ENCODE data around the gene DUSP5.
A peak's percentile ranks its signal among the peaks of the same experiment; 100 is the strongest.

Gene DUSP5

DNA sequence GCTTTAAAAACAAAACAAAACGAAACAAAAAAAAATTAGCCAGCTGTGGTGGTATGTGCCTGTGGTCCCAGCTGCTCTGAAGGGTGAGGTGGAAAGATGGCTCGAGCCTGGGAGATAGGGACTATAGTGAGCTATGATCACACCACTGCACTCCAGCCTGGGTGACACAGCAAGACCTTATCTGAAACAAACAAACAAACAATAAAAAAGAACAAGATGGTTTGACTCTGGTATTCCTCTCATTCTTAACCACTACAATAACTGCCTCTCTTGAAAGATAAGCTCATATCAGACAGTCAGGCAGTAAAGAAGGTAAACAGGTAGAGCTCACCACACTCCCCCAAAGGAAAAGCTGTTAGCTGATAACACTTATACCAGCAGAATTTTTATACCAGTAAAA, 14.1 kb upstream of the DUSP5 start:
- DNase-seq = no peak

DNA sequence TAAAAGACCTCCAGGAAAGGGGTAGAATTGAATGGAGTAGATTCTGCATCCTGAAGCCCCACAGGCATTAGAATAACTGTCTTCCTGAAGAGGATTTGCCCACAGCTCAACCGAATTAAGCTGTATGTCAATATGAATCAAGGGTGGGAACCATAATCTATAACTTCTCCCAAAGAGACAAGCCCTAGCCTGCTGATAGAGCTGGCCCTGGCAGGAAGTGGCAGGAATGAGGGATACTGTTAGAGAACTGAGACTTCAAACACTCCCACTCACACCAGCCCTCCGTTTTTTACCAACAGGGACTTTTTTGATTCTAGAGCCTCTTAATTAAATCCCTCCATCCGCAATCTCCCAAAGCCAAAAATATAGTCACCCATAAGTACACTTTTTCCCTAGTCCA, 12.2 kb upstream of the DUSP5 start:
- DNase-seq = no peak

DNA sequence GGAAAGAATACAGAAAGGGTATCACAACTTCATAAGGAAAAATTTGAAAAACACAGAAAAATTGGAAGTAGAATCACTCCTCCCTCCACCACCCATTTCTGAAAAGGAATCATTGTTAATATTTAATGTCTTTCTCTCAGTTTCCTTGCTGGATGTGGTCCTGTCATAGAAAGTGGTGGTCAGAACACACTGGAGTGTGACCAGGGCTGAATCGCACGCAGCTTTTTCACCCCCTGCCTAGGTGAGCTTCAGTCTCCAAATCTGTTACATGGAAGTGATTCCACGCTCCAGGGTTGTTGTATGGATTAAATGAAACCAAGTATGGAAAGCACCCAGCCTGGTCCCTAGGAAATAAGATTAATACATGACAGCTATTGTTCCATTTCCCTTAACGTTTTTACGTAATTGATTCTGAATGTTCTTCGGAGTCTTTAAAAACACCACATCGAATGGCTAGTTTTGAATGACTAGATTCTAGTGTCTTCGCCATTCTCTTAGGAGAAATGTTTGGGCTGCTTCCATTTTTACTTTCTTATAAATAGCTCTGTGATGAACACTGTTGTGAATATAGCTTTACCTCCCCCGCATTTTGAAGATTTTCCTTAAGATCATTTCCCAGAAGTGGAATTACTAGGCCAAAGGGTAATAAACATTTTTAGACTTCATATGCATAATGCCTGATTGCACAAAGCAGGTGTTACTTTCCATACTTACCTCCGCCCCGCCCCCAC, 10.9 kb upstream of the DUSP5 start:
- no peak for DNase-seq

DNA sequence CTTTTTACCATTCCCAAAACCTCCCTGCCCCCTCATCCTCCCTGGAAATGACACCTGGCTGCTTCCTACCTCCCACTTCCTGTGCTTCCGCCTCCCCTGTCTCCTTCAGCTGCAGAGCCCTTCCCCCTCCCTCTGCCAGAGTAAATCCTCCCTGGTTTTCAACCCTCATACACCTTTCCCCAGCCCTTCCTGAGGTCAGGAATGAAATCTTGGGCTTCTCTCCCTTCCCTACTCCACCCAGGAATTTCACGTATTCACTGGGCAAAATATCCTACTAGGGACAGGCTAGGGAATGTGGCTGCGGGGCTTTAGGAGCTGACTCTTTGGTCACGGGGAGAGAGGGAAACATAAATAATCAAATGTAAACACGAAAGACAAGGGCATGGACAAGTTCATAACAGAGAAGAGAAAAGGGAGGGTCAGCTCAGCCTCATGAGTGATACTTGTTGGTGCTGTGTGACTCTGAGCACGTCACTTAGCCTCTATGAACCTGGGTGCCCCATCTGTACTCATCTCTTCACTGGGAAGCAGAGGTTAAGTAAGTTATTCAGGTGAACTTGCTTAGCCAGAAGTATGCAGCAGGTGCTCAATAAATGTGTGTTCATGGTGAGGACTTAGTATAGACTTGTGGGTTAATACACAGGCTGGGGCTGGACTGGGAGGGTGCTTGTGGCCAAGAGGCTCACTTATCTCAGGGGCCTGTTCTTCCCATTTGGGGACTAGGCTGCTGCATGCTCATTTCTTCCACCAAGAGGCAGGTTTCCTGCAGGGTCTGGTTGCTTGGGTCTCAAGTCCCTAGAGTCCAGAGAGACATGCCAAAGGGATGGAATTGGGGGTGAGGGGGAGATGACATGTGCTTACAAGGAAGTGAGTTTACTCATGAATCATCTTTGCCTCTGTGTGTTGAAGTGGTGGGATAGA, 10.0 kb upstream of the DUSP5 start:
- DNase-seq = no peak

DNA sequence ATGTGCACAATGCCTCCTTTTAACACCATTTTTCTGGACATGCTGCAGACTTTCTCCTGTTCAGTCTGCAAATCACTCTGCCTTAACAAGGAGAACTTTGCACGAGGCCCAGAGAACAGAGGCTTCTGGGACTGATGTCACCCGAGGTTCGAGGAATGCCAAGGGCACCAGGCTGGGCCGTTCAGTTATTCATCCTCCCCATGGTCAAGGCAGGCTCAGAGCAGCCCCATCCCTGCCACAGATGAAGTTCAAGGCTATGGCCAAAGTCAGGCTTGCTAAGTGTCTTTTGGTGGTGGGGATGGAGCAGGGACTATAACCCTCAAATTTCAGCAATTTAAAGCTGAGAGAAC, 9.4 kb upstream of the DUSP5 start:
- DNase-seq = no peak

DNA sequence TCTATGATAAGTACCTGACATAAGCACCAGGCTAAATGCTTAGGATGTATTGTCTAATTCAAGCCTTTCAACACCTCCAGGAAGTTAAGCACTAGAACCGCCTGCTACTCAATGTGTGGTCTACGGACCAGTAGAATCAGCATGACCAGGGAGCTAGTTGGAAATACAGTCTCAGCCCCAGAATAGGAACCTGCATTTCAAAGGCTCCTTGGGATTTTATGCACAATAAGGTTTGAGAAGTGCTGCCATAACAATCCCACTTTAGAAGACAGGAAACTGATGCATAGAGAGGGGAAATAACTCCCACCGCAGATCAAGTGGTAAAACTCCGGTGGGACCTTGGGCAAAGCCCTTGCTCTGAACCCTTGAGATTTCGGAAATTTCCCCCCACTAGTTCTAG, 8.8 kb upstream of the DUSP5 start:
- DNase-seq = no peak

DNA sequence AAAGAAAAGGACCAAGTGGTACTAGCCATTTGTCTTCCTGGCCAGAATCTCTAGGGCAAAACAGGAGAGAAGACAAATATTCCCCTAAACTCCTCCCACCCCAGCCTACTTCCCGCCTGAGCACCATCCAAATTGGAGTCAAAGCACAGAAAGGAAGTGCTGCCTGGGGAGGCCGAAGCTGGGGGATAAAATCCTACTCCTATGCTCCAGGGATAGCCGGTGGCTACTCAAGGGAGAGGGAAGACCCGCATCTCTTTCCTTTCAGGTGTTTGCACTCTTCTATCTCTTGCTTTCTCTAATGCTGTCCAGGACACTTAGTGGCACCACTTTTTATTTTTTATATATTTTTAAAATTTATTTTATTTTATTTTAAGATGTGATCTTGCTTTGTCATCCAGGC, 7.1 kb upstream of the DUSP5 start:
- DNase-seq = no peak

DNA sequence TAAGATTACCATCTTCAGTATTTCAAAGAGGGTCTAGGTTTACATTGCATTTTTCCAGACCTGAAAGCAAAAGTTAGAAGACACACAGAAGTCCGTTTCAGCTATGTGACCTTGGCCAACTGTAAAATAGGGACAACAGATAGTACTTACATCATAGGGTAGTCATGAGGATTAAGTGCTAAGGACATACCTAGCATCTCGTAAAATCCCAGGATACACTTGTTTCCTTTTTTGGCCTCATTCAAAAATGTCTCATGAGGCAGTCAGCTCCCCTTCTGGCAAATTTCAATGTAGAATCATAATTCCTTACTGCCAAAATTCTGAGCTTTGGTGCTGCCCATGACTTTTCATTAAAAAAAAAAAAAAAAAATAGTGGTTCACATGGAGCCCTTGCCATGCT, 6.4 kb upstream of the DUSP5 start:
- DNase-seq = no peak

DNA sequence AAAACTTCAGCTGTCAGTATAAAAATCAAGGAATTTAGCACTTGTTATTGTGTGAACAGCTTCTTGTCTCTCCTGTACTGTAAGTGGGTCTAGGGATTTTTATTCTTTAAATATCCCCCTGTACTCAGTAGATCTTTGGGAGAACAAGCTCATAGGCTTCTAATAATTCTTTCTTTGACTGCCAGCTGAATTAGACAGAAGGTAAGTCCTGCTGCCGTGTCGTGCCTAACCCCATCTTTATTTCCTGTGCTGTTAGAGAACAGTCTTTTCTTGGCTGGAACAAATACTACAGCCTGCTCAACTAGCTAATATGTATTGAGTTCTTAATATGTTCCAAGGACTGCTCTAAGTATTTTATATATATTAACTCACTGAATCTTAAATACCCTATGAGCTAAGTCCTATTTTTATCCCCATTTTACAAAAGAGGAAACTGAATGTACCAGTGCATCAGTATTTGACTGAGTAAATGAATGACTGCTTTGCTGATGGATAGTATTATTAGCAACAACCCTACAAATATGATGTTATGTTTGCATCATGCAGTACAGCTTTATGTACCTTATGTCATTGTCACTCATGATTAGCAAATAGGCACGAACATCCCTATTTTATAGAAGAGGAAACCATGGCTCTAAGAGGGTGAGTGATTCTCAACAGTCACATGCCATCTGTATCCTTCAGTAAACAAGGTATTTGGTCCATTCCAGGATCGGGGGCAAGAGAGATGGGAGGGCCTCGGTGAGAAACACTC, 5.5 kb upstream of the DUSP5 start:
- no peak for DNase-seq

DNA sequence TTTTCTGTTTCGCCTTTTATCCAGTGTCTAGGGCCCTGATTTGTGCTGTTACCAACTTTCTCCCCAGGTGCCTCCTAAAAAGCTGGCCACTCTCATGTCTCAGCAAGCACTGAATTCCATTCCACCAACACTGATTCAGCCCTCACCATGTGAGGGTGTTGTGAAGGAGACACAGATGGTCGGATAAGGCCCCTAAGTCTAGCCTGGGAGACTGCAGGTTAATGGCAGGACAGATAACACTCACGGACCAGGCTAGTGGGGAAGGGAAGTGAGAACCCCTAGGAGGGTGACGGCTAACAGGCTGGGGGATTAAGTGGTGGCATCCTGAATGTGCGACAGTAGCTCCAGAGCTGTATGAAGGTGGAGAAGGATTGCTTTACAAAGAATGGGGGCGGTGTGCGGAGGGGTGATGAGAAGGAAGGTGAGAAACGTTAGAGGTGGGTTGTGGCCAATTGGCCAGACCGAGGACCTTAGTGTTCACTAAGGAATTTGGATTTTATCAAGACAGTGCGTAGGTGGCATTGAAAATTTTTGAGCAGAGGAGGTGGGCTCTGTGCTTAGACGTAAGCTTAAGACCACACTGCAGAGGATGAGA, 3.8 kb upstream of the DUSP5 start:
- no peak for DNase-seq

DNA sequence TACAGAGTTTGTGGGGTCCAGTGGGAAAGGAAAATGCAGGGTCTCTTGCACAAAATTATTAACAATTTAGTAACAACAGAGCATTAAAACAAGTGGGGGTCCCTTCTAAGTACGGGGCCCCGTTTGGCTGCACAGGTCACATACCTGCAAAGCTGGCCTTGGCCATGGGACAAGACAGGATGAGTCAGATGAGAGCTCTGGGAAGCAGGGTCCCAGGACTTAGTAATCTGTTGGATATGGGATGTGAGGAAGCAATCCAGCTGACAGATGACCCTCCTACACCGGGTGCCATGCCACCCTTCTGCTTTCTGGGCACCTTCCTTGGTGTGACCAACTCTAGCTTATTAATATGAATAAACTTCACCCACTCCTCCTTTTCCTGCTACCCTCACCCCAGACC, 3.2 kb upstream of the DUSP5 start:
- DNase-seq = no peak

DNA sequence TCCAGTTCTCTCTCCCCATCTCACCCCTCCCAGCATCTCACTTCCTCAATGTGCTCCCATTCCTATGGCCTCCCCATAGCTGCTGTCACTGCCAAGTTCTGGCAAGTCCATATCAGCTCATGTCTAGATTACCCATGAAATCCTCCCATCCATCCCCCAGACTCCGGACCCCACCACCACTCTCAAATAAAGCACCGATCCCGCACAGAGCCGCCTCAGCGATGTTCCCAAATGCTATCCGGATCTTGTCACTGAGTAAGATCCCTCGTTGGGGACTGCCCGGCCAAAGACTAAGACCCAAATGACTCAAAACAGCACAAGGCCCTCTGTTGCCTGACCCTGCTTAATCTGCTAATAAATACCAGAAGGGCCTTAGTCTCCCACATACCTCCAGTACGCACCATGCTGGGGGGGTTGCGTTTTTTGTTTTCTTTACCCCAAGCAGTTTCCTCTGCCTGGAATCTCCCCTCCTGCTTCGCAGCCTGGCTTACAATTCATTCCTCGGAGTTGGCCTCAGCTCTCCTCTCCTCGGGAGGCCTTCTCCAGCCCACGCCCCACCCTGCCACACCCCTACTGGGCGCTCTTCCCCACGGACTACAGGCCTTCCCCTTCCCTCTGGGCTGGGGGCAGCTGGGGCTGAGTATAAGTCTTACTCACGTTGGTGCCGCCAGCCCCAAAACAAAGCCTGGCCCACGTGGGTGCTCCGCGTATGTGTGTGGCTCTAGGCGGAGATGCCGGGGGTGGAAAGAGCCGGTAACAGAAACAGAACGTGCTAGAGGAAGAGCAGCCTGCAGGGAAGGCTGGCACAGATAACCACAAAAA, 1.8 kb upstream of the DUSP5 start:
- no peak for DNase-seq

DNA sequence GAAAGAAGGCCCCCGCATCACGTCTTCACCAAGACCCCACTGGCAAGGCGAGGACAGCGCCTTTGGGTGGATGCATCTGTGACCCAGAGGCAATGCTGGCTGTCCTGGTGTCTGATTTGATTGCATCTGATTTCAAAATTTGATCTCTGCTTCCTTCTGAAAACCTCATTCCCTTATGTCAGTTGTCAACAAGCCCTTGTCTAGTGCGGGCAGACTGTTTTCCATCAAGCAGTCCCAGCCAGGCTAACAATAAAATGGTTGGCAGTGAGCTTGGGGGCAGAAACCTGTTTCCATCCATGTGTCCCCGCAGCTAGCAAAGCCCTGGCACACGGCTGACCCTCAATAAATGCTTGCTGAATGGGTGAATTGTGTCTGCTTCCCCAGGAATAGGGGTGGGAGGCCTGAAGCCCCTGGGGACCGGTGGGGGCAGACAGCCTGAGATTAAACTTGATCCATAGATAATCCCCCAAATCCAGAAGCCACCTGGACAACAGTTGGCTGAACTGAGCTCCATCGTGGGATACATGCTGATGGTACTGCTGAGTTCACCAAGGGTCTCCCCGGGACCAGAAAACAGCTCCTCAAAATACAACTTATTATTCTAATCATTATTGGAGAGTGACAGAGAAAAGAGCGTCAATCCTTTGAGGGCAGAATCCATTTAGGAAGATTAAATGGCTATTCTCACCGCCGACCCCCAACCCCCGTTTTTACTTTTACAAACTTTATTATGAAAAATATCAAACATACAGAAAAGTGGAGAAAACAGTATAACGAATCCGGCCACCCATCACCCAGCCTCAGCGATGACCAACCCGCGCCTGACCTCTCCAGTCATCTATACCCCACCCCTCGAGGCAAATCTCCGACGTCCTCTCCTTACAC, 912 bp upstream of the DUSP5 start:
- no peak for DNase-seq

DNA sequence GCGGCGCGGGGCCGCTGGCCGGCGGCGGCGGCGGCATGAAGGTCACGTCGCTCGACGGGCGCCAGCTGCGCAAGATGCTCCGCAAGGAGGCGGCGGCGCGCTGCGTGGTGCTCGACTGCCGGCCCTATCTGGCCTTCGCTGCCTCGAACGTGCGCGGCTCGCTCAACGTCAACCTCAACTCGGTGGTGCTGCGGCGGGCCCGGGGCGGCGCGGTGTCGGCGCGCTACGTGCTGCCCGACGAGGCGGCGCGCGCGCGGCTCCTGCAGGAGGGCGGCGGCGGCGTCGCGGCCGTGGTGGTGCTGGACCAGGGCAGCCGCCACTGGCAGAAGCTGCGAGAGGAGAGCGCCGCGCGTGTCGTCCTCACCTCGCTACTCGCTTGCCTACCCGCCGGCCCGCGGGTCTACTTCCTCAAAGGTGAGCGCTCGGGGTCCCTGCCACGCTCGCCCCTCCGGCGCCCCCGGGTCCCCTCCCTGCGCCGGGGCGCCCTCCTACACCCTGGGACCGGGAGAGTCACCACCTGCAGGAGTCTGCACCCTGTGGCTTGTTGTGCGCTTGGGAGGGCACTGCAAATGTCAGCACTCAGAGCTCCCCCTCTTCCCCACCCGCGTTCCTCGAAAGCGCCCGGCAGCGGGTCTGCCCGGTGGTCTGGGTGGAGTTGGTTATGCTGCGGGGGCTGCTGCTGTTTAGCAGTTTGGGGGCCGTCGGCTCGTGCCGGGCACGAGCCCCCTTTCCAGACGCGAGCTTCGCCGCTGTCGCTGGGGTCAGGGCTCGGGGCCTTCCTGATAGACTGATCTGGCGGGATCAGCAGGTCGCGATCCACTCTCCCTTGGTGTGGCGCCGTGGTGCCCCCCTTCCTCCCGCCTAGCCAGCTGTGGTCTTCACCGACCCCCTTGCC, 627 bp downstream of the DUSP5 start:
- DNase-seq = peak in 1 of 2 experiments; percentile 16

DNA sequence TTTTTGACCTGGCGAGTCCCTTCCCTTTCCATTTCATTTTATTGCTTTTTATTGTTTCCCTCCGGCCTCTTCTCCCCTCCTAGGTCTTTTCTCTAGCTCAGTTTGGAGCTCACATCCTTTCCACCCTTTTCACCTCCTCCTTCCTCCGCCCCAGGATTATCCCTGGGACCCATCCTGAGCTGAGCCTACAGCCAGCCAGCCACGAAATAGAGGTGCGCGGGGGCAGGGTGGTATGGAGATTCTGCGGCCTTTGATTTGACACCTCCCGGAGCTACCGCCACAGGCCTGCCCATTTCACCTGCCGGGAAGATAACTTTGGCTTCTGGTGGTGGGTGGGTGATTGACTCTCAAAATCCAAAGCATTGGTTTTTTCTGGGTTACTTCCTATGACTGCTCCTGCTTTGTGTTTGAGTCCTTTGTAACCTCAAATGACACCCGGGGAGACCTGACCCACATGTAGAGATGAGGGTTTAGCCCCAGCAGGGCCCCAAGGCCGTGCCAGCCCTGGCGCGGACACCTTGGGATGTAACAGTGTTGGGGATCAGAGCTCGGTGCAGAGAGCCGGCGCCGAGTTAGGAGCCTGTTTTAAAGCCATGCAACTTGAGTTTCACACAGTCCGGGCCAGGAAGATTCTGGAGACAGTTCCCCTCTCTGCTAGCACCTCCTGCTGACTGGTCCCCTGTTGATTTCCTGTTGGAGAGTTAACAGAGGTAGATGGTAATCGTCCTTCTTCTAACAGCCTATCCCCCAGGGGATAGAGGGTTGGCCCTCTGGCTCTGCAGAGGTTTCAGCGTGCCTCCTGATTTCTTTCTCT, 1.5 kb downstream of the DUSP5 start:
- DNase-seq = peak in 1 of 2 experiments; percentile 18

DNA sequence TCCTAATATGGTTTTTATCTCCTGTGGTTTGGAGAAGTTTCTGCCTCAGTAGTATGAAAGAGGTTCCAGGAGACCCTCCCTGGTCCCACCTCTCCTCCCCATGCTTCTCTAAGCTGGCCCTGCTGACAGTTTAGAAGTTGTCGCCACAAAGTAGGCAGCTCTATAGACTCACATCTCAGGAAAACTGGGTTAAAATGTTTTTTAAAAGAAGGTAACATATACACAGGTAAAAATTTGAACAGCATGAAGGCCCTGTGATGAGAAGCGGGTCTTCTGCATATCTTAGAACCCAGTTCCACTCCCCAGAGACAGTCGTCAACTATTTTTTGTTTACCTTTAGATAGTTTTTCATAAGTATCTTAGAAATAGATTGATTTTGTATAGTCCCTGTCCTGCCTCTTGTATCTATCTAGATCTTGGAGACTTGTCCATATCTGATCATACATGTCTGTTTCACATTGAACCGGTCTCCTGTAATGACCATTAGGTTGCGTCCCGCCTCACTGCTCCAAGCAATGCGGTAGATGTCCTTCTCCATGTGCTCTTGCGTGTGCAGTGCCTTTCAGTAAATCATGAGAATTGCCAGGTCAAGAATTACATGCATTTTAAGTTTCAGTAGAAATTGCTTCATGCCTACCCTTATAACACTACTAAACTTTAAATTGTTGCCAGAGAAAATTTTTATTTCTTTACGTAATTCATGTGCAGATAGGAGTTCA, 2.2 kb downstream of the DUSP5 start:
- no peak for DNase-seq

DNA sequence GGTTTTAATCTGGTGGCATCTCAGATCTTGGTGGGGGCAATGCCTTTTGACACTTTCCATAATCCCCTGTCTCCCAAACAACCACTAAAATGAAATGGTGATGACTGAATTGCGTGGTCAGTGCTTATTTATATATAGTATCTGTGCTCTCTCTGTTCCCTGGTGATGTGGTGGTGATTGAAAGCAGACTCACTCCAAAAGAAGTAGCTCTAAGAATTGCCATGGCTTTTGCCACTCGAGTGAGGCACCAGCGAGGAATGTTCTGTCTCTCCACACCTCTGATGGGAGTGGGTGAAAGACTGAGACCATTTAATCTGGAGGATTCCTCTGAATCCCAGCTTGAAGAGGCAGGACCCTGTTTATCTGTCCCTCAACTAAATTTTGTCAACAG, 2.8 kb downstream of the DUSP5 start:
- DNase-seq = no peak

DNA sequence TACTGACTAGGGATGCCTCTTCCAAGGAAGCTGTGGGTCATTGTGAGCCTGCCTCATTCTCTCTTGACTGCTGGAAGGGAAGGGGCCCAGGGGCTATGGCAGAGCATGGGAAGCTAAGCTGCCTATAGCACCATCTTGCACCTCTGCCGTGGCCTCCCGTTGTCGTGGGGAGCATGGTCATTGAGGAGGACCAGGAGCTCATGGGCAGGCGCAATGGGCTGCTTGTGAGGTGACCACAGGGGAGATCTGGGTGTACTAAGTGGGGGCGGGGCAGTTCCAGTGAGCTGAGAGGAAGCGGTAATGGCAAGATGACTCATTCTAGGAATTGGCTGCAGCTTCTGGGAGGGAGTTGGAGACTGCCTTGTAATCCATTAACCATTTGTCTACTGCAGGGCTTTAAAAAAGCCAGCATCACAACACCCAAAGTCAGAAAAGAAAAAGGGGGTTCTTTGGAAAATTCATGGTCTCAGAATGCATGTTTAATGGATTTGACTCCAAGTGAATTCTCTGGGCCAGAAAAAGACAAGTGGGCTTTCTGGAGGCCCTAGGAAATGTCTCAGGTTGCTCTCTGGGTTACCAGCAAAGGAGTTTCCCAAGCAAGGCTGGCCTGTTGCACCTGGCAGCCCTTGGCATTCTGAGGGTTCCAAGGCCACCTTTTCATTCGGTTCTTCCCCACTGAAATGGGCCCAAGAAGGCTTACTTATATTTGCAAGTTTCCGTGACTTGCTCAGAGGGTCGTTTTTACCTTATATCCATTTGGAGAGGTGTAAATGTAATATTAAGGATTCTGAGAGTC, 3.6 kb downstream of the DUSP5 start:
- DNase-seq = peak; percentile 65 to 72
